Prostate gland (tissue), 2 donors: ENCODE measurements around the gene SPON2.

ENCODE experiments used
- CTCF ChIP-seq, 4 experiments: fragments of 200-600 bp in 2 of 4; fragments of 450-650 bp in 2 of 4; sonication (generic) in 2 of 4; IDR thresholded peaks; 1 replicate in 3 of 4; 2 replicates in 1 of 4; pipeline ENCODE4 v1.5.1; 2016 to 2019; ENCODE audit warnings: antibody characterized with exemption in 4 of 4, mild to moderate bottlenecking in 2 of 4, moderate library complexity in 2 of 4
- POLR2A ChIP-seq: fragments of 450-650 bp; IDR thresholded peaks from one replicate; pipeline ENCODE4 v1.6.1; 2016; ENCODE audit warnings: antibody characterized with exemption, mild to moderate bottlenecking

DNA sequence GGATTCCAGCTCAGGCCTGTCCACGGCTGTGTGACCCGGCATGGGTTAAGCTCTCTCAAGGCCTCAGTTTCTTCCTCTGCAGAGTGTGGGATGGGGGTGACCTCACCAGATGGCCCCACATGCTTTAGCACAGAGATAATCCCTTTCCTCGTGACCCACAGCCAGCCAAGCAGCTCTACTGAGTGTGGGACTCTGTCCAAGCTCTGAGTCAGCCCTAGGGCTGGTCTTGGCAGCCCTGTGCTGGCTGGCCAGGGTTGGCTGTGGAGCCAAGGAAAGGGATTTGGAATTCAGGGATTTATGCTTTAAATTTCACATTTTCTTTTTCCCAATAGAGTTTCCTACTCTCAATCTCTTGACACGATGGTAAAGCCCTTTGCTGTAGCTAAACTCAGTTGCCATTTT is 19.7 kb upstream of the SPON2 start:
- TF ChIP-seq CTCF (IDR thresholded peaks at IDR 0.05) = no peak
- no peak for TF ChIP-seq POLR2A
